CD14-positive monocyte (primary cell): Measurements from ENCODE around the gene CGB7. TPM values are rescaled to one million over a fixed set of nuclear protein-coding genes. Genes with fewer than 3 reads are reported as not detected.

Source experiments
- DNase-seq, 3 donors: peaks; one replicate each; pipeline ENCODE4 v3.0.0-alpha.2; 2011 to 2022
- H2AFZ ChIP-seq: 2 replicates; pipeline ENCODE4 v1.6.0; 2012; ENCODE audit warnings: mild to moderate bottlenecking, low read depth, low read length, inconsistent platforms; ENCODE audit not compliant: insufficient read depth, poor library complexity, severe bottlenecking
- H3K27ac ChIP-seq, 2 donors: 1 replicate in 1 of 2; 2 replicates in 1 of 2; pipeline ENCODE4 v1.5.1; 2012 to 2013; ENCODE audit warnings: low read length in 2 of 2, control low read depth in 1 of 2, inconsistent platforms in 1 of 2, low read depth in 1 of 2, mild to moderate bottlenecking in 1 of 2
- H3K27me3 ChIP-seq, 2 donors: one replicate each; pipeline versions ENCODE4 v1.6.0 to v1.6.1; 2011 to 2013; ENCODE audit warnings: low read length in 2 of 2; ENCODE audit not compliant: control insufficient read depth in 2 of 2, insufficient read depth in 2 of 2
- H3K36me3 ChIP-seq, 2 donors: replicated peaks in 1 of 2; 1 replicate in 1 of 2; 2 replicates in 1 of 2; pipeline versions ENCODE4 v1.5.1 to v1.6.1; 2012 to 2013; ENCODE audit warnings: low read length in 2 of 2, control low read depth in 1 of 2, inconsistent platforms in 1 of 2, mild to moderate bottlenecking in 1 of 2; ENCODE audit not compliant: insufficient read depth in 2 of 2, control insufficient read depth in 1 of 2
- H3K4me1 ChIP-seq, 2 donors: 1 replicate in 1 of 2; 2 replicates in 1 of 2; pipeline versions ENCODE4 v1.5.1 to v1.6.1; 2012 to 2013; ENCODE audit warnings: low read length in 2 of 2, control low read depth in 1 of 2, inconsistent platforms in 1 of 2, mild to moderate bottlenecking in 1 of 2, moderate library complexity in 1 of 2; ENCODE audit not compliant: insufficient read depth in 2 of 2, control insufficient read depth in 1 of 2
- H3K4me2 ChIP-seq: replicated peaks from 2 replicates; pipeline ENCODE3; 2012; ENCODE audit warnings: low read length, moderate library complexity, mild to moderate bottlenecking; ENCODE audit not compliant: poor library complexity, severe bottlenecking; ENCODE audit errors: extremely low read depth
- H3K4me3 ChIP-seq, 3 experiments: fragments of 200-600 bp in 1 of 3; sonication (generic) in 1 of 3; replicated peaks in 1 of 3; 1 replicate in 2 of 3; 2 replicates in 1 of 3; pipeline ENCODE4 v1.5.1; 2011 to 2013; ENCODE audit warnings: low read length in 3 of 3, mild to moderate bottlenecking in 3 of 3, control low read depth in 2 of 3, low read depth in 2 of 3, inconsistent platforms in 1 of 3, moderate library complexity in 1 of 3
- H3K79me2 ChIP-seq: 2 replicates; pipeline ENCODE4 v1.6.0; 2012; ENCODE audit warnings: mild to moderate bottlenecking, control low read depth, inconsistent platforms, low read length, moderate library complexity; ENCODE audit not compliant: insufficient read depth
- H3K9ac ChIP-seq: 2 replicates; pipeline ENCODE4 v1.6.0; 2017; ENCODE audit warnings: low read length, mild to moderate bottlenecking; ENCODE audit not compliant: insufficient read depth, poor library complexity, severe bottlenecking
- H3K9me3 ChIP-seq, 2 donors: replicated peaks in 1 of 2; 1 replicate in 1 of 2; 2 replicates in 1 of 2; pipeline versions ENCODE4 v1.5.1 to v1.6.1; 2012 to 2013; ENCODE audit warnings: low read length in 2 of 2, control low read depth in 1 of 2; ENCODE audit not compliant: control insufficient read depth in 1 of 2, insufficient read depth in 1 of 2
- H4K20me1 ChIP-seq: 2 replicates; pipeline ENCODE4 v1.6.0; 2012; ENCODE audit warnings: mild to moderate bottlenecking, low read length, control low read depth, moderate library complexity; ENCODE audit not compliant: insufficient read depth
- H3K27ac Mint-ChIP-seq, 7 donors: one replicate each; pipeline ENCODE4 v1.8.0; 2020; ENCODE audit warnings: mild to moderate bottlenecking in 7 of 7, mixed read lengths in 7 of 7, moderate library complexity in 6 of 7, inconsistent platforms in 2 of 7
- H3K27me3 Mint-ChIP-seq, 3 donors: one replicate each; pipeline ENCODE4 v1.8.0; 2021 to 2022; ENCODE audit warnings: low read depth in 3 of 3, mild to moderate bottlenecking in 3 of 3, mixed read lengths in 3 of 3, moderate library complexity in 3 of 3, inconsistent platforms in 1 of 3
- H3K36me3 Mint-ChIP-seq, 2 donors: one replicate each; pipeline ENCODE4 v1.8.0; 2020; ENCODE audit warnings: mixed read lengths in 2 of 2, inconsistent platforms in 1 of 2, mild to moderate bottlenecking in 1 of 2
- H3K4me1 Mint-ChIP-seq: one replicate; pipeline ENCODE4 v1.8.0; 2020; ENCODE audit warnings: mild to moderate bottlenecking, mixed read lengths
- H3K4me3 Mint-ChIP-seq, 2 donors: one replicate each; pipeline ENCODE4 v1.8.0; 2020; ENCODE audit warnings: mild to moderate bottlenecking in 2 of 2, mixed read lengths in 2 of 2, moderate library complexity in 1 of 2
- H3K9me3 Mint-ChIP-seq, 7 donors: one replicate each; pipeline ENCODE4 v1.8.0; 2020 to 2022; ENCODE audit warnings: mixed read lengths in 7 of 7, mild to moderate bottlenecking in 6 of 7, moderate library complexity in 6 of 7, inconsistent platforms in 2 of 7
- CTCF ChIP-seq: fragments of 200-600 bp; IDR thresholded peaks from one replicate; pipeline ENCODE4 v1.8.0; 2022; ENCODE audit warnings: antibody characterized with exemption, mild to moderate bottlenecking
- WGBS: methylation state at CpG from one replicate; pipeline ENCODE4 v1.1.5; 2013; ENCODE audit warnings: missing lambda C conversion rate; ENCODE audit not compliant: insufficient coverage; 5-methylcytosine and 5-hydroxymethylcytosine counted together
- intact Hi-C, 2 donors: fragments of 100-400 bp; cut with micrococcal nuclease; formaldehyde crosslinking; loops; one replicate each; pipeline versions ENCODE4 v1.15.0 to v1.15.1; 2023
- polyA plus RNA-seq, 3 donors: library from polyadenylated mRNA; depleted of rRNA in 1 of 3; unstranded in 2 of 3; stranded (reverse) in 1 of 3; fragments of 300-500 nt in 2 of 3; fragments of >200 nt in 1 of 3; fragmentation: Illumina TruSeq in 2 of 3; gene quantifications; 1 replicate in 2 of 3; 2 replicates in 1 of 3; pipeline ENCODE4 v1.2.3, GENCODE V29; 2012 to 2021
- small RNA-seq: library from RNA; depleted of rRNA; stranded (forward); fragments of <200 nt; gene quantifications from one replicate; pipeline ENCODE3, GENCODE V24; 2012; ENCODE audit warnings: low read depth; ENCODE audit not compliant: insufficient read length

Gene CGB7
- polyA plus RNA-seq, 3 donors: not detected

- H3K36me3 Mint-ChIP-seq: peaks cover 58 to 88% of the 10 kb centered on the region in 2 donors
- H3K27me3 ChIP-seq: no peaks in the 10 kb centered on the region
- no peaks in the 10 kb centered on the region for H3K9me3 Mint-ChIP-seq
- H2AFZ ChIP-seq: no peak overlapping the region
- H3K4me1 ChIP-seq: no peaks in the 10 kb centered on the region
- no peaks in the 10 kb centered on the region for H4K20me1 ChIP-seq
- H3K27me3 Mint-ChIP-seq: peaks cover 0 to 2% (median 2%) of the 10 kb centered on the region in 3 donors
- H3K79me2 ChIP-seq: no peaks in the 10 kb centered on the region
- no peak overlapping the region for H3K4me3 ChIP-seq
- no peak overlapping the region for H3K4me3 Mint-ChIP-seq
- no peaks in the 10 kb centered on the region for H3K4me1 Mint-ChIP-seq
- H3K27ac Mint-ChIP-seq: peak overlapping the region in 1 of 7 donors; percentile 64
- over 99% methylated on average over 18 of the region's 22 CpGs for WGBS
- no peak overlapping the region for H3K4me2 ChIP-seq
- H3K9me3 ChIP-seq: no peaks in the 10 kb centered on the region
- TF ChIP-seq CTCF: no peak
- H3K27ac ChIP-seq: no peak overlapping the region
- no peak for DNase-seq
- intact Hi-C loops: no loop called here
- H3K9ac ChIP-seq: no peak overlapping the region
- peaks cover 61 to 78% of the 10 kb centered on the region in 2 donors for H3K36me3 ChIP-seq
Measured at GRCh38 chr19:49006905-49007304, 50.6 kb downstream of the CGB7 start.

DNA sequence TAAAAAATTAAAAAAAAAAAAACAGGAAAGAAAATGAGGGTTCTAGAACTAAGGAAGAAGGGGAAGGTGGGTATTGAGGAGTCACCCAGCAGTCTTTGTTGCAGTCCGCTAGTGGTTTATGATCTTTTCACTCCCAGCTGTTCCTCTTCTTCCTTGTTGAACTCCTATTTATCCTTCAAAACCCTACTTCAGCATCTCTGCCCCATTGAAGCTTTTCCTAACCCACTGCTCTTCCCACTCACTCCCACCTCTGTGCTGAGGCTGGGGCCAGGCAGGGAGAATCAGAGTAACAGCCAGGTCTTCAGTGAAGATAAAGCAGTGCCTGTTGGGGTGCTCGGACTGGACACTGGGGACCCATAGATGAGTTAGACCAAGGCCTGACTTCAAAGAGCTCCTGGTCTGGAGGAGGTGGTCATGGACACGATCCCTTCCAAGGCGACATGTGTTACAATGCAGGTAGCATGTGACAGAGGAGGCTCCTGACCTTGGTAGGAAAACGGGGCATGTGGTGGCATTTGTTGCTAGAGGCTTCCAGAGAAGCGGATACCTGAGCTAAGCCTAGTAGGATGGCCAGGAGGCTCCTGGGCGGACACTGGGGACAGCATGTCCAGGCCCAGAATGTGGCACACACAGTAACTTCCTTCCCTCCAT, 52.5 kb downstream of the CGB7 start:
- no peak overlapping the region for H3K27ac ChIP-seq
- H3K27ac Mint-ChIP-seq: peak overlapping the region in 3 of 7 donors; percentile 25 to 46 (median 40)
- peaks cover 0 to 2% (median 2%) of the 10 kb centered on the region in 3 donors for H3K27me3 Mint-ChIP-seq
- WGBS: 97% methylated on average over 7 of the region's 7 CpGs
- H3K27me3 ChIP-seq: no peaks in the 10 kb centered on the region
- no peak overlapping the region for H2AFZ ChIP-seq
- H3K79me2 ChIP-seq: no peaks in the 10 kb centered on the region
- intact Hi-C loops: no loop called here
- no peak for DNase-seq
- no peaks in the 10 kb centered on the region for H4K20me1 ChIP-seq
- no peak overlapping the region for H3K9ac ChIP-seq
- no peaks in the 10 kb centered on the region for H3K9me3 Mint-ChIP-seq
- H3K4me3 Mint-ChIP-seq: no peak overlapping the region
- H3K36me3 Mint-ChIP-seq: peaks cover 45 to 76% of the 10 kb centered on the region in 2 donors
- no peak overlapping the region for H3K4me2 ChIP-seq
- H3K4me1 ChIP-seq: no peaks in the 10 kb centered on the region
- peaks cover 45 to 59% of the 10 kb centered on the region in 2 donors for H3K36me3 ChIP-seq
- no peaks in the 10 kb centered on the region for H3K9me3 ChIP-seq
- H3K4me1 Mint-ChIP-seq: no peaks in the 10 kb centered on the region
- TF ChIP-seq CTCF: no peak
- H3K4me3 ChIP-seq: no peak overlapping the region

Small RNA genes lying within 50 kb of the gene (small RNA-seq; reads per million reads assigned to genes)
- gene MIR6798: not detected
- gene RN7SL708P: not detected

Other genes with a start within 250 kb of the CGB7 start
- 10 to 100 TPM; 14.1 to 17.0 (median 16.0) TPM for gene BCAT2, start 246.7 kb downstream of the CGB7 start, polyA plus RNA-seq
- gene HSD17B14, start 221.3 kb downstream of the CGB7 start, polyA plus RNA-seq: not detected
- gene PLEKHA4, start 189.1 kb downstream of the CGB7 start, polyA plus RNA-seq: 1 to 10 TPM in 2 of 3 donors, under 1 TPM in 1; 0.69 to 1.5 (median 1.1) TPM
- 100 to 1,000 TPM; 127 to 745 (median 169) TPM for gene PPP1R15A, start 185.3 kb downstream of the CGB7 start, polyA plus RNA-seq
- gene TULP2, start 159.0 kb downstream of the CGB7 start, polyA plus RNA-seq: not detected
- 100 to 1,000 TPM in 2 of 3 donors, 10 to 100 TPM in 1; 80.9 to 178 (median 108) TPM for gene NUCB1, start 157.4 kb downstream of the CGB7 start, polyA plus RNA-seq
- under 1 TPM in 1 of 3 donors, not detected in 2; 0.38 TPM for gene DHDH, start 124.0 kb downstream of the CGB7 start, polyA plus RNA-seq
- gene BAX, start 102.9 kb downstream of the CGB7 start, polyA plus RNA-seq: 100 to 1,000 TPM in 1 of 3 donors, 10 to 100 TPM in 2; 69.2 to 135 (median 80.5) TPM
- over 10,000 TPM in 2 of 3 donors, 1,000 to 10,000 TPM in 1; 4,468 to 26,681 (median 23,650) TPM for gene FTL, start 92.4 kb downstream of the CGB7 start, polyA plus RNA-seq
- gene GYS1, start 64.4 kb downstream of the CGB7 start, polyA plus RNA-seq: 10 to 100 TPM; 13.3 to 26.0 (median 21.3) TPM
- gene RUVBL2, start 63.9 kb downstream of the CGB7 start, polyA plus RNA-seq: 10 to 100 TPM; 40.1 to 44.4 (median 41.9) TPM
- under 1 TPM in 1 of 3 donors, not detected in 2; 0.48 TPM for gene LHB, start 40.7 kb downstream of the CGB7 start, polyA plus RNA-seq
- gene CGB3, start 33.4 kb downstream of the CGB7 start, polyA plus RNA-seq: not detected
- not detected for gene CGB2, start 25.9 kb downstream of the CGB7 start, polyA plus RNA-seq
- not detected for gene CGB1, start 20.9 kb downstream of the CGB7 start, polyA plus RNA-seq
- not detected for gene CGB5, start 13.9 kb downstream of the CGB7 start, polyA plus RNA-seq
- not detected for gene CGB8, start 8.6 kb downstream of the CGB7 start, polyA plus RNA-seq
- not detected for gene NTF4, start 7.1 kb upstream of the CGB7 start, polyA plus RNA-seq
- not detected for gene KCNA7, start 14.9 kb upstream of the CGB7 start, polyA plus RNA-seq
- 100 to 1,000 TPM in 1 of 3 donors, 10 to 100 TPM in 2; 27.4 to 360 (median 40.4) TPM for gene SNRNP70, start 27.7 kb upstream of the CGB7 start, polyA plus RNA-seq
- 1 to 10 TPM; 4.1 to 9.2 (median 4.2) TPM for gene LIN7B, start 56.6 kb upstream of the CGB7 start, polyA plus RNA-seq
- under 1 TPM; 0.60 to 0.76 (median 0.66) TPM for gene C19orf73, start 61.4 kb upstream of the CGB7 start, polyA plus RNA-seq
- under 1 TPM in 1 of 3 donors, not detected in 2; 0.43 TPM for gene PPFIA3, start 61.8 kb upstream of the CGB7 start, polyA plus RNA-seq
- gene HRC, start 97.6 kb upstream of the CGB7 start, polyA plus RNA-seq: not detected
- gene TRPM4, start 100.0 kb upstream of the CGB7 start, polyA plus RNA-seq: 1 to 10 TPM; 6.0 to 6.9 (median 6.6) TPM